GM19468 (cell line): ENCODE data around the gene MTR.
A peak's percentile ranks its signal among the peaks of the same experiment; 100 is the strongest.

Experiments
- ATAC-seq: cut with Tn5 transposase; IDR thresholded peaks from one replicate; pipeline ENCODE4 v1.9.1; 2021; ENCODE audit warnings: mild to moderate bottlenecking, moderate library complexity, moderate number of reproducible peaks; ENCODE audit not compliant: unreplicated experiment; ENCODE audit errors: extremely low read depth

Gene MTR

DNA sequence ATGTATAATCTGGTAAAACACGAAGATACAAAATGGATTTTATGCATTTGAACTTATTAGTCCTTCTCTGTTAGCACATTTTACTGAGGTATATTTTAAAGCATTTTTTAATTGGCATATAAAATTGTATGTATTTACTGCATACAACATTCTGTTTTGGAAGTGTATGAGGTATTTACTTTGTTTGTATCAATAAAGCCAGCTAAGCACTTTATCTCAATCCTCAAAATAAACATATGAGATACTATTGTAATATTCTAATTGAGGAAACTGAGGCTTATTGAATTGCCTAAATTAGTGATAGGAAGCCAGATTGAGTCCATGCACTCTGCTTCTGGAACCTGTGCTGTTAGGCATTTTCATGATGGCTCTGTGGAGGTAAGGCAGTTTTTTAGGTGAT is 65.6 kb downstream of the MTR start:
- no peak for ATAC-seq

- no peak for ATAC-seq
These were observed 66.6 kb downstream of the MTR start for GRCh38 chr1:236861560-236862218.

DNA sequence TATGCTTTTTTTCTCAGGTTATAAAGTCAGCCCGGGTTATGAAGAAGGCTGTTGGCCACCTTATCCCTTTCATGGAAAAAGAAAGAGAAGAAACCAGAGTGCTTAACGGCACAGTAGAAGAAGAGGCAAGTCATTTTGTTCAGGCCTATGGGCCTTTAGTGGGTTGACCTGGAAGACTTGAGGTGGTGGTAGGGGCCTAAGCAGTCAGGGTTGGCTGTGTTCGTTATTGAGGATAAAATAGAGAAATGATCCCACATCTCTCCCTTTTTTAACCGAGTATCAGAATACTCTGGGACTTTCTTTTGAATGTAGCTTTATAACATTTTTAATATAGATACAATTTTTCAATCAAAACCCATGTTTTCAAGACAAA is 67.1 kb downstream of the MTR start:
- no peak for ATAC-seq

GRCh38 chr1:236862615-236863211 is 67.6 kb downstream of the MTR start:
- no peak for ATAC-seq

DNA sequence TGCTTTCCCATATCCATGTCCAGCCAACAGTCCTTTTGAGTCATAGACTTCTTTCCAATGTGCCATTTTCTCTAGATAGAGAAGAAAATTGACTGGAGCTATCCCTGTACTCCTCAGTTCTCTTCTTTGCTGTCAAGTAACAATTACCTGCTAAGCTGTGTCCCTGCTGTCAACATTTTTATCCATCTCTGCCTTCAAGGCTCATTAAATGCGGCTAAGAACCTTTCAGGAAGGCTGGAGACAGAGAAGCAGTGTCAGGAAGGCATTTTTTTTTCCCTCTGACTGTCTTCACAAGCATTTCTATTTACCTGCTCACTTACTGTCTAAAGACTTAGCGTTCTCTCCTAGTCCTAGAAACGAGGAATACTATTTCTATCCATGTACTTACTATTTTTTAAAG is 69.1 kb downstream of the MTR start:
- no peak for ATAC-seq

GRCh38 chr1:236864996-236865817 is 70.1 kb downstream of the MTR start:
- no peak for ATAC-seq

DNA sequence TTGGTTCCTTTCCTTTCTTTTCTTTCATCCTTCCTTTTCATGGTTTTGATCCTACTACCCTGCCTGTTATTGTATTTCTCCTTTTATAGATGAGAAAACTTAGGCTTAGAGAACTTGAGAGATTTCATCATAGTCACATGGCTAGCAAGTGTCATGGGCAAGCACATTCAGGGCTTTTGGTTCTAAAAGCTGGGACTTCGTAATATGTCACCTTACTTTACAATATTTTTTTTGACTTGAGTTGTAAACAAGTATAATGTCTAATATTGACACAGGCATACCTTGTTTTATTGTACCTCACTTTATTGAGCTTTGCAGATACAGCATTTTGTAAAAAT is 70.7 kb downstream of the MTR start:
- ATAC-seq: no peak

GRCh38 chr1:236868625-236869467 is 73.8 kb downstream of the MTR start:
- ATAC-seq: peak; percentile 77

GRCh38 chr1:236869911-236870310 is 74.8 kb downstream of the MTR start:
- no peak for ATAC-seq

GRCh38 chr1:236870721-236871120 is 75.6 kb downstream of the MTR start:
- no peak for ATAC-seq

- ATAC-seq: no peak
These were observed 77.1 kb downstream of the MTR start for GRCh38 chr1:236872075-236872666.

DNA sequence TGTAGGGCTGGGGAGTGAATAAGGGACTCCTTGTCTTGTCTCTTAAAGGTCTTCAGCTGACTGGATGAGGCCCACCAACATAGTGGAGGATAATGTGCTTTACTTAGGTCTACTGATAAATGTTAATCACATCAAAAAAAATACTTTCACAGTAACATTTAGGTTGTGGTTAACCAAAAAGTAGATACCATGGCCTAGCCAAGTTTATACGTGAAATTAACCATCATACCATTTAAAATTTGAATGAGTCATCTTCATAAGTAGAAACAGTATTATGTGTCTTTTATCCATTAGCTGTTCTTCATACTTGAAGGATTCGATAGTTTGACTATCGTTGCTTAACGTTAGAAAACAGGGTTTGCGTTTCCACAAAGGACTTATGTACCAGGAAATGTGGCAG is 80.9 kb downstream of the MTR start:
- no peak for ATAC-seq

DNA sequence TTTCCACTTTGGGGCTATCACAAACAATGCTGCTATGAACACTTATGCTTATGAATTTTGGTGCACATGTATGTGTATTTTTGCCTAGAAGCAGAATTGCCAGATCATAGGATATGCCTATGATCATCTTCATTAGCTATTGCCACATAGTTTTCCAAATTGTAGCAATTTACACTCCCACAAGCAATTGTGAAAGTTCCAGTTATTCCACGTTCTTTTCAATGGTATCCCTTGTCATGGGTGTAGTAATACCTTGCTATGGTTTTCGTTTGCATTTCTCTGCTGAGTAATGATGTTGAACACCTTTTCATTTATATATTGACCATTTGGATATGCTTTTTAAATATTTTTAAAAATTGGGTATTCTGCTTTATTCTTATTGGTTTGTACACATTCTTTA is 82.6 kb downstream of the MTR start:
- ATAC-seq: no peak

GRCh38 chr1:236880209-236880608 is 85.1 kb downstream of the MTR start:
- no peak for ATAC-seq

- ATAC-seq: no peak
These were observed 87.6 kb downstream of the MTR start for GRCh38 chr1:236882678-236883077.

- ATAC-seq: no peak
These were observed 91.1 kb downstream of the MTR start for GRCh38 chr1:236886199-236886598.

DNA sequence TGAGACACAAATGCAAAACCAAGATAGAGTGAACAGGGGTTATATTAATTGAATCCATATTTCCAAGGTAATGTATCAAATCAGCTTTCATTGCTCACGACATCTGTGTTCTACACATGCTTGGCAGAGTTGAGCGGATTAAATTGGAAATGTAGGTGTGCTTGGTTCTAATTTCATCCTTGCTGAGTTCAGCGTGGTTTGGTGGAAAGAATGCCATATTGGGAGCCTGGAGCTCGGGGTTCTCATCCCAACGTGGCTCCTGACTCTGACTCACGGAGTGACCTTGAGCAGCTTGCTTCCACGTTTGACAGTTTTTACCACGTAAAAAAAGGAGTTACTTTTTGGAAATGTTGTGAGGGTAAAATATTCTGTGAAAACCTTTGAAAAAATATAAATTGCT is 92.0 kb downstream of the MTR start:
- no peak for ATAC-seq

GRCh38 chr1:236888126-236888525 is 93.0 kb downstream of the MTR start:
- no peak for ATAC-seq

DNA sequence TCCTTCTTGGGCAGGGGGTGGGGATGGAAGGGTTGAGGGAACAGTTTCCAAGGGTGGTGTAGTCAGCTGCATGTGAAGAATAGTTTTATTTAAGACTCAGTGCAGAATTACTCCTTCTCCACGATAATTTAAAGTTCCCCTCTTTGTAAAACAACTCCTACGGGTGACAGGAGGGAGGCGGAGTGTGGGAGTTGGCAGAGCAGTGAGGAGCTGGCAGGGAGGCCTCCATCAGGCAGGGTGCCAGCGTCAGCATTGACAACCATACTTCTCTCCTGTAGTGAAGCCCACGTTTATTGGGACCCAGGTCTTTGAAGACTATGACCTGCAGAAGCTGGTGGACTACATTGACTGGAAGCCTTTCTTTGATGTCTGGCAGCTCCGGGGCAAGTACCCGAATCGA is 93.8 kb downstream of the MTR start:
- no peak for ATAC-seq
